ENCODE data around the gene PEX1.
A peak's percentile ranks its signal among the peaks of the same experiment; 100 is the strongest.

Gene PEX1

DNA sequence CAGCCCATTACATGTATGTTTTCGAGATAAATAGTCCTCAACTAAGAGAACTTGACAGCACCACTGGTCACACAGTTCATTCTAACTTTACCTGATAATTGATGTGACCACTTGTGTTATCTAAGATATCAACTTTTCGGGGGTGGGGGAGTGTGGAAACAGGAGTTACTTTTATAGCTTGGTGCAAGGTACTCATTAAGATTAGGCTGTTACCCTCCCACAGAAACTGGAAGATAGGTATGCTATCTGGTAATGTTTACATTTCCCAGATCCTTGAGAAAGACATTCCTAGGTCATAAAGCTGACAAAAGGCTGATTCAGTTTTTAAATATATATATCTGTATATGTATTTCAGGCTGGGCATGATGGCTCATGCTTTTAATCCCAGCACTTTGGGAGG lies 61.6 kb downstream of the PEX1 start:
- H3K4me3 ChIP-seq (ENCODE audit: low read length): no peak overlapping the region
- TF ChIP-seq, protein P1, sequence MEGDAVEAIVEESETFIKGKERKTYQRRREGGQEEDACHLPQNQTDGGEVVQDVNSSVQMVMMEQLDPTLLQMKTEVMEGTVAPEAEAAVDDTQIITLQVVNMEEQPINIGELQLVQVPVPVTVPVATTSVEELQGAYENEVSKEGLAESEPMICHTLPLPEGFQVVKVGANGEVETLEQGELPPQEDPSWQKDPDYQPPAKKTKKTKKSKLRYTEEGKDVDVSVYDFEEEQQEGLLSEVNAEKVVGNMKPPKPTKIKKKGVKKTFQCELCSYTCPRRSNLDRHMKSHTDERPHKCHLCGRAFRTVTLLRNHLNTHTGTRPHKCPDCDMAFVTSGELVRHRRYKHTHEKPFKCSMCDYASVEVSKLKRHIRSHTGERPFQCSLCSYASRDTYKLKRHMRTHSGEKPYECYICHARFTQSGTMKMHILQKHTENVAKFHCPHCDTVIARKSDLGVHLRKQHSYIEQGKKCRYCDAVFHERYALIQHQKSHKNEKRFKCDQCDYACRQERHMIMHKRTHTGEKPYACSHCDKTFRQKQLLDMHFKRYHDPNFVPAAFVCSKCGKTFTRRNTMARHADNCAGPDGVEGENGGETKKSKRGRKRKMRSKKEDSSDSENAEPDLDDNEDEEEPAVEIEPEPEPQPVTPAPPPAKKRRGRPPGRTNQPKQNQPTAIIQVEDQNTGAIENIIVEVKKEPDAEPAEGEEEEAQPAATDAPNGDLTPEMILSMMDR (IDR thresholded peaks at IDR 0.05; ENCODE audit: insufficient read depth, low read depth, low read length, missing control alignments): no peak
- DNase-seq (ENCODE audit: low read depth): peak; percentile 64

DNA sequence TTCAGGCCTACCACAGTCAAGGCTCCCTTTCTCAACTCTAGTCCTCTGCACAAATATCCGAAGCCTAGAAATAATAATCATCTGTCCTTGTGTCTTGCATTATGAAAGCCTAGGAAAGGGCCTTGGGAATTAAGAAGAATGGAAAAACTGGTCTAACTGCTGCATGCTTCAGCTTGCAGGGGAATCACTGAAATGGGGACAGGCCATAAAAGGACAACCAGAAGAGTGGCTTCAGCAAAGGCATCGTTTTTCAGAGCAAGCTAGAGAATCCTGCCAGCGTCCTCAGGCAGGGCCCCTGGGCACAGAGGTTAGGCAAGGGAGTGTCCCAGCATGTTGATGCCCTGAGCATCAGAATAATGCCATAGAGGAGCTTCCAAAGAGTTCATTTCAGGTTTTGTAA lies 63.8 kb downstream of the PEX1 start:
- TF ChIP-seq, protein P1 (IDR thresholded peaks at IDR 0.05; ENCODE audit: insufficient read depth, low read depth, low read length, missing control alignments): no peak
- peak; percentile 90 for DNase-seq (ENCODE audit: low read depth)
- H3K4me3 ChIP-seq (ENCODE audit: low read length): no peak overlapping the region

GRCh38 chr7:92462560-92462959 lies 65.8 kb downstream of the PEX1 start:
- TF ChIP-seq, protein P1 (IDR thresholded peaks at IDR 0.05; ENCODE audit: insufficient read depth, low read depth, low read length, missing control alignments): no peak
- no peak for DNase-seq (ENCODE audit: low read depth)
- no peak overlapping the region for H3K4me3 ChIP-seq (ENCODE audit: low read length)

DNA sequence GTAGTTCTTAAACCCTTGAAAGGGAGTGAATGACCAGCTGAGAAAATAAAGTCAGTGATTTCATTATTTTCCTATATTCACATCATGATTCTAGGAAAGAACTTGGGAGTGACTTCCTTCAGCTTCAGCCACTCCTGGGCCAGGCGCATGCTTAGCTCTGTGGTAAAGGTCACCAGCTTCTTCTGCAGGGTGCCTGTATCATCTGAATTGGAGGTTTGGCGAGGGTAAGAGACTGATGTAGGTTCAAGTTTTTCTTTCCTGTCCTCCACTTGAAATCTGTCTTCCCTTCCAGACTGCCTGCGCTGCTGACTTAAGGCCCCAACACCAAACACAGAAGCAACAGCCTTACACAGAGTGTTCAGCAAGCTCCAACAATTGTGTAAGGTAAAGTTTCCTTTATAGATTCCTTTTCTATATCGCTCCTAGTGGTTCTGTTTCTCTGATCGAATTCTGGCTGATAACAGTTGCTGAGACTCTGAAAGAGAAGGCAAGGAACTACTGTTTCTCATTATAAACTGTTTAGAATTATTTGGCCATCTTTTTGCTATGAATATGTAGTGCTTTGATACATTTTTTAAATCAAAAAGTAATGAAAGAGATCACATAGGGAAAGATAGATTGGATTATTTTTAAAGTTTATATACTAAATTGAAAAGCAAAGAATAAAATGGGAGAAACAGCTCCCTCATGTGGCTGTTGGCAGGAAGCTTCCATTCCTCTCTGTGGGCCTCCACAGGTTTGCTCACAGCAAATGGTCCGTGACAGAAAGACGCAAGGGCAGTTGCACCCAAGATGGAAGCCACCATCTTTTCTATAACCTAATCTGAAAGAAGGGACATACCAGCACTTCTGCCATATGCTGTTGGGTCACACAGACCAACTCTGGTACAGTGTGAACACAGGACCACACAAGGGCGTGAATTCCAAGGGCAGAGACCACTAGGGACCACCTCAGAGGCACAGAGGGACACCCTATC lies 67.0 kb downstream of the PEX1 start:
- no peak overlapping the region for H3K4me3 ChIP-seq (ENCODE audit: low read length)
- peak; percentile 65 for DNase-seq (ENCODE audit: low read depth)
- TF ChIP-seq, protein P1 (IDR thresholded peaks at IDR 0.05; ENCODE audit: insufficient read depth, low read depth, low read length, missing control alignments): peak; percentile 87

DNA sequence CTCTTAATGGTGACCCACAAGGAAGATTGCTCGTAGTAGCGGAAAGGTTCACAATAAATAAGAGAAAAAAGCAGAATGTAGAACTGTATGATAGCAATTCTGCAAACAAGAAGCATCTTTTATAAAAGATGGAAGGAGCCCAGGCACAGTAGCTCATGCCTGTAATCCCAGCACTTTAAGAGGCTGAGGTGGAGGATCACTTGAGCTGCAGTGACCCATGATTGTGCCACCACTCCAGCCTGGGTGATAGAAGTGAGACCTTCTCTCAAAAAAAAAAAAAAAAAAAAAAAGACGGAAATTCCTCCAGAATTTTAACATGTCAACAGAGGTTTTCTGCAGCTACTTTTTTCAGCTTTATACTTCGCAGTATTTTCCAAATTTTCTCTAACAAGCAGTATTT lies 67.8 kb downstream of the PEX1 start:
- DNase-seq (ENCODE audit: low read depth): no peak
- TF ChIP-seq, protein P1 (IDR thresholded peaks at IDR 0.05; ENCODE audit: insufficient read depth, low read depth, low read length, missing control alignments): no peak
- no peak overlapping the region for H3K4me3 ChIP-seq (ENCODE audit: low read length)

- H3K4me3 ChIP-seq (ENCODE audit: low read length): no peak overlapping the region
- TF ChIP-seq, protein P1 (IDR thresholded peaks at IDR 0.05; ENCODE audit: insufficient read depth, low read depth, low read length, missing control alignments): no peak
- peak; percentile 87 for DNase-seq (ENCODE audit: low read depth)
Observed at GRCh38 chr7:92460109-92460508, 68.2 kb downstream of the PEX1 start.

All from epithelial cell of esophagus (primary cell).